SK-N-SH (cell line): ENCODE measurements around the gene ROBO3. TPM values are rescaled to one million over a fixed set of nuclear protein-coding genes. Genes with fewer than 3 reads are reported as not detected.

Experiments
- CTCF ChIA-PET: fragments of 300-600, 350-600 bp; formaldehyde crosslinking; extraction: SDS; loops from one replicate; lab custom pipeline; 2021; lab: Yijun Ruan, JAX
- POLR2A ChIA-PET: fragments of 350-600 bp; sonication (Branson Sonifier 250); formaldehyde crosslinking; extraction: SDS; loops from one replicate; lab custom pipeline; 2020; ENCODE audit warnings: antibody characterized with exemption, inconsistent platforms; lab: Yijun Ruan, JAX
- DNase-seq: peaks from one replicate; pipeline ENCODE4 v3.0.0; 2012
- H2AFZ ChIP-seq: fragments of 200-600 bp; sonication (generic); 2 replicates; pipeline ENCODE4 v1.8.1; 2016; ENCODE audit warnings: antibody characterized with exemption, mild to moderate bottlenecking, low read depth
- H3F3A ChIP-seq: fragments of 200-600 bp; sonication (generic); replicated peaks from 2 replicates; pipeline ENCODE3; 2016; ENCODE audit warnings: antibody characterized with exemption, mild to moderate bottlenecking; ENCODE audit not compliant: insufficient read depth
- H3K27ac ChIP-seq, 2 experiments: fragments of 200-500 bp in 1 of 2; fragments of 200-600 bp in 1 of 2; sonication (Bioruptor generic) in 1 of 2; sonication (generic), shearing (Covaris generic) in 1 of 2; 2 replicates each; pipeline versions ENCODE4 v1.5.1 to v1.6.1; 2014 to 2016; ENCODE audit warnings: low read depth in 2 of 2, inconsistent platforms in 1 of 2, low read length in 1 of 2, mild to moderate bottlenecking in 1 of 2, mixed read lengths in 1 of 2
- H3K27me3 ChIP-seq: fragments of 200-600 bp; sonication (generic), shearing (Covaris generic); 2 replicates; pipeline ENCODE4 v1.6.1; 2016; ENCODE audit warnings: mixed run types; ENCODE audit not compliant: insufficient read depth
- H3K36me3 ChIP-seq, 2 experiments: fragments of 200-500 bp in 1 of 2; fragments of 200-600 bp in 1 of 2; sonication (Bioruptor generic) in 1 of 2; sonication (generic) in 1 of 2; replicated peaks in 1 of 2; 2 replicates each; pipeline versions ENCODE3 to v1.5.1; 2014 to 2016; ENCODE audit warnings: low read length in 1 of 2, mild to moderate bottlenecking in 1 of 2; ENCODE audit not compliant: insufficient read depth in 2 of 2, control insufficient read depth in 1 of 2
- H3K4me1 ChIP-seq, 2 experiments: fragments of 200-500 bp in 1 of 2; fragments of 200-600 bp in 1 of 2; sonication (Bioruptor generic) in 1 of 2; sonication (generic), shearing (Covaris generic) in 1 of 2; 2 replicates each; pipeline versions ENCODE4 v1.5.1 to v1.6.1; 2014 to 2016; ENCODE audit warnings: low read depth in 1 of 2, low read length in 1 of 2, mixed run types in 1 of 2; ENCODE audit not compliant: insufficient read depth in 2 of 2, control insufficient read depth in 1 of 2
- H3K4me2 ChIP-seq: fragments of 200-600 bp; sonication (generic), shearing (Covaris generic); 2 replicates; pipeline ENCODE4 v1.6.1; 2017; ENCODE audit warnings: mixed run types
- H3K4me3 ChIP-seq, 2 experiments: fragments of 200-500 bp in 1 of 2; fragments of 200-600 bp in 1 of 2; sonication (Bioruptor generic) in 1 of 2; sonication (generic), shearing (Covaris generic) in 1 of 2; 2 replicates each; pipeline versions ENCODE4 v1.5.1 to v1.8.1; 2014 to 2016; ENCODE audit warnings: low read depth in 2 of 2, inconsistent platforms in 1 of 2, low read length in 1 of 2, mild to moderate bottlenecking in 1 of 2, mixed read lengths in 1 of 2, moderate library complexity in 1 of 2
- H3K79me2 ChIP-seq: fragments of 200-600 bp; sonication (generic); 2 replicates; pipeline ENCODE4 v1.8.1; 2017; ENCODE audit warnings: mild to moderate bottlenecking; ENCODE audit not compliant: insufficient read depth
- H3K9ac ChIP-seq: fragments of 200-600 bp; sonication (generic); 2 replicates; pipeline ENCODE4 v1.6.1; 2017; ENCODE audit warnings: mixed run types
- H3K9me2 ChIP-seq: fragments of 200-600 bp; sonication (generic); 2 replicates; pipeline ENCODE4 v1.6.1; 2017; ENCODE audit warnings: mixed run types
- H3K9me3 ChIP-seq: fragments of 200-600 bp; sonication (generic); 2 replicates; pipeline ENCODE4 v1.6.1; 2017; ENCODE audit warnings: mixed run types, mild to moderate bottlenecking, moderate library complexity
- H4K20me1 ChIP-seq: fragments of 200-600 bp; sonication (generic); 2 replicates; pipeline ENCODE4 v1.6.1; 2017; ENCODE audit warnings: mild to moderate bottlenecking, mixed run types; ENCODE audit not compliant: insufficient read depth
- CTCF ChIP-seq: fragments of 200-600 bp; sonication (generic); IDR thresholded peaks from 2 replicates; pipeline ENCODE4 v1.6.1; 2017; ENCODE audit warnings: antibody characterized with exemption, mild to moderate bottlenecking, moderate library complexity
- ELF1 ChIP-seq: IDR thresholded peaks from 2 replicates; pipeline ENCODE4 v1.4.0; 2012
- EP300 ChIP-seq, 2 experiments: IDR thresholded peaks; 2 replicates each; pipeline versions ENCODE4 v1.4.0 to v1.6.1; 2012; ENCODE audit warnings: borderline replicate concordance in 1 of 2, low read depth in 1 of 2, low read length in 1 of 2
- FOXM1 ChIP-seq: IDR thresholded peaks from 2 replicates; pipeline ENCODE4 v1.4.0; 2012; ENCODE audit warnings: low read depth, mild to moderate bottlenecking
- GABPA ChIP-seq: IDR thresholded peaks from 2 replicates; pipeline ENCODE4 v1.4.0; 2012; ENCODE audit warnings: low read depth, mild to moderate bottlenecking
- MXI1 ChIP-seq: IDR thresholded peaks from 2 replicates; pipeline ENCODE4 v1.6.1; 2012; ENCODE audit warnings: mild to moderate bottlenecking, low read depth, low read length, improper control_type of control experiment
- NFIC ChIP-seq: IDR thresholded peaks from 2 replicates; pipeline ENCODE4 v1.4.0; 2012; ENCODE audit warnings: borderline replicate concordance
- PBX3 ChIP-seq: IDR thresholded peaks from 2 replicates; pipeline ENCODE4; 2012
- POLR2AphosphoS5 ChIP-seq: IDR thresholded peaks from 2 replicates; pipeline ENCODE4 v1.6.1; 2012; ENCODE audit warnings: low read depth, low read length
- RAD21 ChIP-seq: IDR thresholded peaks from 2 replicates; pipeline ENCODE4 v1.6.1; 2012; ENCODE audit warnings: mild to moderate bottlenecking, low read length
- RFX5 ChIP-seq: IDR thresholded peaks from 2 replicates; pipeline ENCODE4 v1.6.1; 2012; ENCODE audit warnings: mild to moderate bottlenecking, improper control_type of control experiment, low read length
- RXRA ChIP-seq: IDR thresholded peaks from 2 replicates; pipeline ENCODE4 v1.4.0; 2012; ENCODE audit warnings: low read depth, mild to moderate bottlenecking, borderline replicate concordance
- SIN3A ChIP-seq: IDR thresholded peaks from 2 replicates; pipeline ENCODE4 v1.6.1; 2012; ENCODE audit warnings: low read depth, mild to moderate bottlenecking, low read length, moderate library complexity, borderline replicate concordance
- SMC3 ChIP-seq: IDR thresholded peaks from 2 replicates; pipeline ENCODE4 v1.6.1; 2012; ENCODE audit warnings: low read depth, low read length, improper control_type of control experiment
- TCF12 ChIP-seq: IDR thresholded peaks from 2 replicates; pipeline ENCODE4 v1.4.0; 2012
- TEAD4 ChIP-seq: IDR thresholded peaks from 2 replicates; pipeline ENCODE4 v1.4.0; 2012; ENCODE audit warnings: mild to moderate bottlenecking, borderline replicate concordance; ENCODE audit not compliant: insufficient read depth
- USF1 ChIP-seq: IDR thresholded peaks from 2 replicates; pipeline ENCODE4 v1.4.0; 2012; ENCODE audit warnings: low read depth, borderline replicate concordance
- ZBTB33 ChIP-seq: IDR thresholded peaks from 2 replicates; pipeline ENCODE4 v1.4.0; 2012; ENCODE audit warnings: low read depth, borderline replicate concordance
- WGBS: methylation state at CpG from one replicate; pipeline ENCODE4 v1.1.6; 2017; ENCODE audit warnings: low lambda C conversion rate; 5-methylcytosine and 5-hydroxymethylcytosine counted together
- polyA plus RNA-seq, 3 experiments: library from polyadenylated mRNA; depleted of rRNA; stranded (reverse); fragments of >200 nt; gene quantifications; 2 replicates each; pipeline ENCODE4 v1.2.3, GENCODE V29; 2012
- TF ChIP-seq, protein P1 (sequence below): IDR thresholded peaks from 2 replicates; pipeline ENCODE4 v1.4.0; 2012; ENCODE audit warnings: low read depth
- TF ChIP-seq, protein P2 (sequence below): IDR thresholded peaks from 2 replicates; pipeline ENCODE4 v1.6.1; 2012; ENCODE audit warnings: mild to moderate bottlenecking, low read depth, low read length, moderate library complexity

ROBO3 gene
- polyA plus RNA-seq, 1 of the 3 experiments (the other 2 are of a cell fraction), result 59.8 TPM

DNA sequence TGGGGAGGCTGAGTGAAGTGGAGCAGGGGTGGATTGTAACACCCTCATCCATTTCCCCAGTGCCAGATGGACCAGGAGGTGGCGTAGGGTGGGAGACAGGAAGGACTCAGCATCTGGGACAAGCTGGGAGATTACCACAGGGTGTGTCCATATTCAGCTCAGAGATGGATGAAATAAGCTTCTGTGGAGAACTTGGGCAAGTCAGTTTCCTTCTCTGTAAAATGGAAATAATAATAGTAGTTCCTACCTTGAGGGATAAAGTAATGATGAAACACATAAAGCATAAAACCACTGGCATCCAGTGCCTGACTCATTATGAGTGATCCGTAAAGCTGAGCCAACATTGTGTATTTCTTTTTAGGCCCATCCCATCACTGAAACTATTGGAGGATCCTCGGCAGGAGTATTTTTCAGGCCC lies 33.0 kb downstream of the ROBO3 start (continued):
- TF ChIP-seq CTCF (peak; percentile 27), FOXM1 (no peak)

DNA sequence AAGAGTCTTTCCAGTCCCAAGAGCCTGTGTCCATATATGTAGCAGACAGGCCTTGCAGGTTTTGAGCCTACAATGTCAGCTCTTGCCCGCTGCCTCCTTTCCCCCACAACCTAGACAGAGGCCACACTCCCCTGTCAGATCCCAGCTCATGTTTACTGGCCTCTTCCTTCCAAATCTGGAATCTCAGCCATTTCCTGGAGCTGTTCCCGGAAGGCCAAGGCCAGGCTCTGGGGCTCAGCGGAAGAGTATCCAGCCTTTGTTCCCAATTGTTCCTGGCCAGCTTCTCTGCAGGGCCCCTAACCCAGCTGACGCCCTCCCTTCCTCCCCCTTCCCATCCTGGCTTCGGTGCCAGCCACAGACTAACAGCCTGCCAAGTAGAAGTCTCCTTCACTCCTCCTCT lies 33.5 kb downstream of the ROBO3 start:
- Histone ChIP-seq H4K20me1 (no peaks in the 10 kb centered on the region), H3K36me3 (no peaks in the 10 kb centered on the region), H3K4me1 (peaks cover 4 to 34% of the 10 kb centered on the region in 2 experiments; a peak in 3 of 4 replicates), H3K79me2 (no peaks in the 10 kb centered on the region), H3K9ac (peak overlapping the region; percentile 64), H2AFZ (peak overlapping the region; percentile 64), H3F3A (peaks cover 37% of the 10 kb centered on the region), H3K9me2 (no peaks in the 10 kb centered on the region), H3K4me2 (peak overlapping the region; percentile 56), H3K4me3 (no peak overlapping the region), H3K9me3 (no peaks in the 10 kb centered on the region), H3K27me3 (no peaks in the 10 kb centered on the region), H3K27ac (peak overlapping the region; percentile 78 to 96)
- peak; percentile 20 for DNase-seq
- POLR2A ChIA-PET, result no interaction called here
- CTCF ChIA-PET, result interaction anchor here (1.0 to 1.5 kb wide), 4 partner anchors 17 to 507 kb away, joined by 3 to 4 read pairs (median 4); no protein-coding TSS in a partner anchor
- TF ChIP-seq RXRA (0 out of 2 replicates have a peak, but pooled peaks have one; percentile 18), NFIC (peak; percentile 89), TEAD4 (no peak; the same call in 1 of the 2 replicates), TCF12 (peak; percentile 3), ZBTB33 (no peak), PBX3 (peak; percentile 51), ELF1 (peak; percentile 53; the same call in 1 of the 2 replicates), MXI1 (no peak), SMC3 (no peak), RFX5 (no peak), SIN3A (peak; percentile 16; the same call in 1 of the 2 replicates), EP300 (IDR thresholded peaks at IDR 0.05; ENCODE audit: borderline replicate concordance in 1 of 2, low read depth in 1 of 2, low read length in 1 of 2) (peak in 1 of 2 experiments; percentile 33; a peak in 1 of 4 replicates), RAD21 (no peak), FOXM1 (0 out of 2 replicates have a peak, but pooled peaks have one; percentile 42), POLR2AphosphoS5 (no peak; the same call in 1 of the 2 replicates), USF1 (no peak), GABPA (no peak; the same call in 1 of the 2 replicates)
- TF ChIP-seq, protein P1, sequence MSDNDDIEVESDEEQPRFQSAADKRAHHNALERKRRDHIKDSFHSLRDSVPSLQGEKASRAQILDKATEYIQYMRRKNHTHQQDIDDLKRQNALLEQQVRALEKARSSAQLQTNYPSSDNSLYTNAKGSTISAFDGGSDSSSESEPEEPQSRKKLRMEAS, result peak; percentile 24
- TF ChIP-seq, protein P2, sequence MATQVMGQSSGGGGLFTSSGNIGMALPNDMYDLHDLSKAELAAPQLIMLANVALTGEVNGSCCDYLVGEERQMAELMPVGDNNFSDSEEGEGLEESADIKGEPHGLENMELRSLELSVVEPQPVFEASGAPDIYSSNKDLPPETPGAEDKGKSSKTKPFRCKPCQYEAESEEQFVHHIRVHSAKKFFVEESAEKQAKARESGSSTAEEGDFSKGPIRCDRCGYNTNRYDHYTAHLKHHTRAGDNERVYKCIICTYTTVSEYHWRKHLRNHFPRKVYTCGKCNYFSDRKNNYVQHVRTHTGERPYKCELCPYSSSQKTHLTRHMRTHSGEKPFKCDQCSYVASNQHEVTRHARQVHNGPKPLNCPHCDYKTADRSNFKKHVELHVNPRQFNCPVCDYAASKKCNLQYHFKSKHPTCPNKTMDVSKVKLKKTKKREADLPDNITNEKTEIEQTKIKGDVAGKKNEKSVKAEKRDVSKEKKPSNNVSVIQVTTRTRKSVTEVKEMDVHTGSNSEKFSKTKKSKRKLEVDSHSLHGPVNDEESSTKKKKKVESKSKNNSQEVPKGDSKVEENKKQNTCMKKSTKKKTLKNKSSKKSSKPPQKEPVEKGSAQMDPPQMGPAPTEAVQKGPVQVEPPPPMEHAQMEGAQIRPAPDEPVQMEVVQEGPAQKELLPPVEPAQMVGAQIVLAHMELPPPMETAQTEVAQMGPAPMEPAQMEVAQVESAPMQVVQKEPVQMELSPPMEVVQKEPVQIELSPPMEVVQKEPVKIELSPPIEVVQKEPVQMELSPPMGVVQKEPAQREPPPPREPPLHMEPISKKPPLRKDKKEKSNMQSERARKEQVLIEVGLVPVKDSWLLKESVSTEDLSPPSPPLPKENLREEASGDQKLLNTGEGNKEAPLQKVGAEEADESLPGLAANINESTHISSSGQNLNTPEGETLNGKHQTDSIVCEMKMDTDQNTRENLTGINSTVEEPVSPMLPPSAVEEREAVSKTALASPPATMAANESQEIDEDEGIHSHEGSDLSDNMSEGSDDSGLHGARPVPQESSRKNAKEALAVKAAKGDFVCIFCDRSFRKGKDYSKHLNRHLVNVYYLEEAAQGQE, result peak; percentile 44; the same call in 1 of the 2 replicates
- WGBS, result 34% methylated on average over 5 of the region's 5 CpGs
